AG08396 (cell line): ENCODE measurements around the gene KISS1.

Source experiments
- DNase-seq: peaks from one replicate; pipeline ENCODE4 v3.0.0; 2012; ENCODE audit warnings: low spot score, mixed read lengths

Gene KISS1

GRCh38 chr1:204154568-204155255 is 41.6 kb downstream of the KISS1 start:
- no peak for DNase-seq

GRCh38 chr1:204153667-204154066 is 42.6 kb downstream of the KISS1 start:
- DNase-seq = no peak

DNA sequence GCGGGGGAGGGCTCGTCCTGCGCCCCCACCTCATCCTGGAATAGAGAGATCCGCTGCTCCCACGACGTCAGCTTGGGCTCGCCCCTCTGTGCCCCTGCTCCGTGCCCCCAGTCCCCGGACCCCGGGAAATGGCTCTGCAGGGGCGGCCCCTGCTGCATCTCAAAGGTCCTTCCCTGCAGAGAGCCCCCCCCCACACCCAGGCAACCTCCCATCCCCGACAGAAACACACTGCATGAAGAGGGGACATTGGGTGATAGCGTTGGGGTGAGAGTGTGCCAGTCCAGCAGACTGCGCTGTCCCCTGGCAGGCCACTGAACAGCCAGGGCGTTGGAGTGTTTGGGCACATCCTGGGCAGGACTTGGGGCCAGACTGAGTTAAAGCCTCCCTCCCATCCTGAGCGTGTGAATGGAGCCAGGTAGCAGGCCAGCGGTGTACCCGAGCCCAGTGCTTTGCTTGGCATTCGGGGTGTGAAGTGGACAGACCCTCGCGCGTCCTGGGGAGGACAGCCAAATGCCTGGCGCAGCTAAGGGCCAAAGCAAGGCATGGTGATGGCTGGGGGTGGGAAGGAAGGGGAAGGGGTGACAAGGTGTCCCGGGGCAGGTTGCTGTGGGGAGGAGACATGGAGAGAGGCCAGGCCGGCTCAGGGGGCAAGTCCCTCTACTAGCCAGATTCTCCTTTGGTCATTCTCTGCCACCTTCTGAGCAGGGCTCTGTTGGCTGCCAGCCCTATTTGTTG is 43.8 kb downstream of the KISS1 start:
- DNase-seq = no peak

- DNase-seq = peak; percentile 92
Measured at GRCh38 chr1:204151552-204152309, 44.6 kb downstream of the KISS1 start, which contains the start of gene ETNK2. TSS of gene ETNK2 (minus strand) at chr1:204152044. CDS start at chr1:204151852, 192 bp downstream.

DNA sequence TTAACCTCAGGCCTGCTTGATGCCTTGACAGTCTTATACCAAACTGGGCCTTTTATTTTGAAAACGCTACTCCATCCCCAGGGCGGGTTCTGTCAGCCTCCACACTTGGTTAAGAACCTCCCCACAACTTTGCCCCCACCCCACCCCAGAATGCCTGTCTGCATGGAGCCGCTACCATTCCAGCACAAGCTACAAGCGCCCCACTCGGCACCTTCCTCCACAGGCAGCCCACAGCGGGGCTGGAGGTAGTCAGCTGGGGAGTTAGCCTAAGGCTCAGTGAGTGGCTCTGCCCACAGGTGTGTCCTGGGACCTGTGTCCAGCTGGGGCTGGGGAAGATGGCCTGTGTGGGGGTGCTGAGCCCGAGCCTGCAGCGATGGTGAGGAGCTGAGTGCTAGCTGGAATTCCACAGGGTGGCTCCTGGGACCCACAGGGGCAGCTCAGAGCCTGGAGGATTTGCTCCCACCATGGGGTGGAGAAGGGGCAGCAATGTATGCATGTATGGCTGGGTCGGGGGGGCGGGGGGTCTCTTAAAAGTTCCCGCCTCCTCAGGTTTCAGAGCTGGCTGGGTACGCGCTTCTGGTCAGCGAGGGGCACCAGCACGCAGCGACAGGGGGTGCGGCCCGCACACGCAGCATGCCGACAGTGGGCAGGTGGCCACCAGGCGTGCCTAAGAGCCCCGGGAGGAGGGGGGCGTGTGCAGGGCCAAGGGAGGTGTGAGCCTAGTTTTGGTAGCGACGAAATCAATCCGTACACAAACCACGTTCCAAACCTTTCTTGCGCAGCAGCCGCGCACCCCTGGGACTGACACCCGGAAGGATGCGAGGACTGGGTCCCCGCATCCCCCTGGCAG is 45.4 kb downstream of the KISS1 start:
- peak; percentile 38 for DNase-seq

DNA sequence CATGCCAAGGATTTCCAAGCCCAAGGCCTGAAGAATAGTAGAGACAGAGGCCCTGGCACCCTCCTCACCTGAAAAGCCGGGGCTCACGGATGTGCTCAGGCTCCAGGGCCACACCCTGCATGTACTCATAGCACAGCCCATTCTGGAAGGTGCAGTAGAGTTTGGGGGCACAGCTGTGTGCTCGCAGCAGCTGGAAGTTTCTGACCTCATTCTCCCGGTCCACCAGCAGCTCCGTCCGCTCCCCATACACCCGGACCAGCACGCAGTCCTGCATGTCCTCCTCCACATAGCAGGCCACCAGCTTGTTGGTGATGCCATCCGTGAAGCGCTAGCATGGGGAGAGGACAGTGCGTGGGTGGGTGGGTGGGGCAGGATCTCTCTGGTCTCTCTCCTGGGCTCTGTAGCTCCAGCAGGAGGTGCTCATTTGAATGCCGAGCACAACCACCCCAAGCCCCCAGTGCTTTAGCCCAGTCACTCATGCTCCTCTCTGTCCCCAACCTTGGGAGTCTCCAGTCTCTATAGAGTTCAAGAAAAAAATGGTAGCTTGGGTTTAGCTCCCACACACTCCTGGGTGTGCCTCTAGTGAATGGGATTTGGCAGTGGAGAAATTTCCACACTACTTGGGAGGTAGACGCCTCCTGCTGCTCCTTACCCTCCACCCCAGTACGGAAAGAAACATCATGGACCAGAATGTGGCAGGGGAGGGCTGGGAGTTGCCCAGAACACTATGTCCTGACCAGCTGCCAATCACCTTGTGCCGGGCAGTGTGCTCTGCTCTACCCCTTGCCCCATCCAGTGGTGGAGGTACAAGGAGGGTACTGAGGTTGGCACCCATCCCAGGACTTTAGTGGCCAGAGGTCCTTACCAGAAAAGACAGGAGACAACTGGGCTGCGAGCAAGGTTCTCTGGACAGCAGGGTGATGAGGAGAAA is 46.4 kb downstream of the KISS1 start:
- no peak for DNase-seq

DNA sequence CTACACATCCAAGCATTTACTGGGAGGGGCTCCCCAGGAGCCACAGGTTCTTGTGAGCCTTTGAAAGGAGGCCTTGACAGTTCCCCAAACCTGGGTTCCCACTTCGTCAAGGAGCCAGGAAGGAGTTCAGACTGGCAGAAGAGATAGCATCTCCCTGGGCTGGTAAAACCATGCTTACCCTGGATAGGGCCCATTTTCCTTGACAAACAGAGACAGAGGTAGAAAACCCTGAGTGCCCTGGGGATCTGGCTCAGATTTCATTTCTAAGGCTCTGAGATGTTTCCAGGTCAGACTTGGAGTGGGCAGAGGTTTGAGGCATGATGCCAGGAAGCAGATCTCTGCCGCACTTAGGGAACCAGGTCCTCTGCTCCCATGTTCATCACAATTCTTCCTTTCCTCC is 47.2 kb downstream of the KISS1 start:
- no peak for DNase-seq

- DNase-seq = no peak
Measured at GRCh38 chr1:204147406-204148383, 48.6 kb downstream of the KISS1 start.

- no peak for DNase-seq
Measured at GRCh38 chr1:204146965-204147364, 49.3 kb downstream of the KISS1 start.

- no peak for DNase-seq
Measured at GRCh38 chr1:204146309-204146708, 50.0 kb downstream of the KISS1 start.

DNA sequence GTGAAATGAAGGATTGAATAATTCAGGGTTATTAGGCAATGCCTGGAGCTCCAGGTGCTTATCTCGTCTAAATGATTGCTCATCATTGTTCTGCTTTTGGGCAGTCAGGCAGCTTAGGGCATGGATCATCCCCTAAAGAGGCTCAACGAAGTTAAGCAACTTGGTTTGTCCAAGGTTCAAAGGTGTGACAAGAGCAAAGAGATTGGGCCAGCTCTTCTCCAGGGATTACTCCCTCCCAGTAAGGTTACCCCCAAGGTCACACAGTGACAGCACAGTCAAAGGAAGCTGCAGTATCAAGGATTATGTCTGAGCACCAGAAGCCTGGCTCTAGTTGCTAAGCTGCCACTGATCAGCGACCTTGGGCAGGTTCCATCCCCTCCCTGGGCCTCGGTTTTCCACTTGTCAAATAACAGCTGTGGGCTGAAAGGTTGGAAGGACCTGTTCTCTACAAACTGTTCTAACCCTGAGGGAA is 51.2 kb downstream of the KISS1 start:
- DNase-seq = no peak

- DNase-seq = no peak
Measured at GRCh38 chr1:204143276-204144041, 52.8 kb downstream of the KISS1 start.

- no peak for DNase-seq
Measured at GRCh38 chr1:204142032-204142974, 54.0 kb downstream of the KISS1 start.

DNA sequence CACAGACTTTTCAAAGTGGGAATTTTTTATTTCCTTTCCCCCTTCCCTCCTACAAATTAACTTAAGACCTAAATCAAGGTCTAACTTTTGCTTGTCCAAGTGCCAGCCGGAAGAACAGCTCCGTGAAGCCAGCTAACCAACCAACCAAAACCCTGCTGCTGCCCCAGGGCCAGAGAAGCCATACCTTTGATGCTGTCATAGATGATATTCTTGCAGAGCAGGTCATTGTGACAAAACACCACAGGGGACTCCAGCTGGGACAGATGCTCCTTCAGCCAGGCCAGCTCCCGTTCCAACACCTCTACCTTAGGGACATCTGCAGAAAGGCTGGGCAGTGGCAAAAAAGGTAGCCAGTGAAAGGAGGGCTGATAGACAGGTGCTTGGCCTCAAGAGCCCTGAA is 55.2 kb downstream of the KISS1 start:
- no peak for DNase-seq
